ENCODE measurements around the gene L3MBTL3.

GRCh38 chr6:129989396-129989795 is 29.0 kb upstream of the L3MBTL3 start:
- TF ChIP-seq CTCF (IDR thresholded peaks at IDR 0.05) (no peak), EP300 (IDR thresholded peaks at IDR 0.05) (no peak), POLR2A (IDR thresholded peaks at IDR 0.05) (no peak)
